Measurements from ENCODE around the gene RFFL. TPM values are rescaled to one million over a fixed set of nuclear protein-coding genes. Genes with fewer than 3 reads are reported as not detected.

RFFL gene
- total RNA-seq, 1 experiment from 2014 or later = 29.2 TPM

DNA sequence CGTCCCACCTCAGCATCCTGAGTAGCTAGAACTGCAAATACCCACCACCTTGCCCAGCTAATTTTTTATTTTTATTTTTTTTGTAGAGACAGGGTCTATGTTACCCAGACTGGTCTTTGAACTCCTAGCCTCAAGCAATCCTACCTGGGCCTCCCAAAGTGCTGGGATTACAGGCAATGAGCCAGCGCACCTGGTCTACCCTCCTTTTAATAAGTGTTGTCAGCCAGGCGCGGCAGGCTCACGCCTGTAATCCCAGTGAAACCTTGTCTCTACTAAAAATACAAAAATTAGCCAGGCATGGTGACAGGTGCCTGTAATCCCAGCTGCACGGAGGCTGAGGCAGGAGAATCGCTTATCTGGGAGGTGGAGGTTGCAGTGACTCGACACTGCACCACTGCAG, 19.3 kb downstream of the RFFL start:
- H3K27me3 Mint-ChIP-seq (ENCODE audit: unreplicated experiment) = no peaks in the 10 kb centered on the region
- no peak overlapping the region for H3K27ac Mint-ChIP-seq (ENCODE audit: unreplicated experiment)
- TF ChIP-seq, protein P1, sequence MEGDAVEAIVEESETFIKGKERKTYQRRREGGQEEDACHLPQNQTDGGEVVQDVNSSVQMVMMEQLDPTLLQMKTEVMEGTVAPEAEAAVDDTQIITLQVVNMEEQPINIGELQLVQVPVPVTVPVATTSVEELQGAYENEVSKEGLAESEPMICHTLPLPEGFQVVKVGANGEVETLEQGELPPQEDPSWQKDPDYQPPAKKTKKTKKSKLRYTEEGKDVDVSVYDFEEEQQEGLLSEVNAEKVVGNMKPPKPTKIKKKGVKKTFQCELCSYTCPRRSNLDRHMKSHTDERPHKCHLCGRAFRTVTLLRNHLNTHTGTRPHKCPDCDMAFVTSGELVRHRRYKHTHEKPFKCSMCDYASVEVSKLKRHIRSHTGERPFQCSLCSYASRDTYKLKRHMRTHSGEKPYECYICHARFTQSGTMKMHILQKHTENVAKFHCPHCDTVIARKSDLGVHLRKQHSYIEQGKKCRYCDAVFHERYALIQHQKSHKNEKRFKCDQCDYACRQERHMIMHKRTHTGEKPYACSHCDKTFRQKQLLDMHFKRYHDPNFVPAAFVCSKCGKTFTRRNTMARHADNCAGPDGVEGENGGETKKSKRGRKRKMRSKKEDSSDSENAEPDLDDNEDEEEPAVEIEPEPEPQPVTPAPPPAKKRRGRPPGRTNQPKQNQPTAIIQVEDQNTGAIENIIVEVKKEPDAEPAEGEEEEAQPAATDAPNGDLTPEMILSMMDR (IDR thresholded peaks at IDR 0.05; ENCODE audit: unreplicated experiment) = no peak
- intact Hi-C loops (cut with micrococcal nuclease; ENCODE audit: unreplicated experiment) = no loop called here
- H3K9me3 Mint-ChIP-seq (ENCODE audit: low read depth, unreplicated experiment) = no peaks in the 10 kb centered on the region
- H3K4me1 Mint-ChIP-seq (ENCODE audit: low read depth, unreplicated experiment) = peaks cover 38% of the 10 kb centered on the region
- no peak overlapping the region for H3K4me3 Mint-ChIP-seq (ENCODE audit: low read depth, unreplicated experiment)
- H3K36me3 Mint-ChIP-seq (ENCODE audit: insufficient read depth, unreplicated experiment) = peaks cover 17% of the 10 kb centered on the region
- DNase-seq = no peak
- CTCF ChIA-PET = interaction anchor here (1.1 kb wide), 1 partner anchor 46 kb away, joined by 3 read pairs; no protein-coding TSS in a partner anchor
- BruUV-seq (replicated peaks) = no TSS peak

DNA sequence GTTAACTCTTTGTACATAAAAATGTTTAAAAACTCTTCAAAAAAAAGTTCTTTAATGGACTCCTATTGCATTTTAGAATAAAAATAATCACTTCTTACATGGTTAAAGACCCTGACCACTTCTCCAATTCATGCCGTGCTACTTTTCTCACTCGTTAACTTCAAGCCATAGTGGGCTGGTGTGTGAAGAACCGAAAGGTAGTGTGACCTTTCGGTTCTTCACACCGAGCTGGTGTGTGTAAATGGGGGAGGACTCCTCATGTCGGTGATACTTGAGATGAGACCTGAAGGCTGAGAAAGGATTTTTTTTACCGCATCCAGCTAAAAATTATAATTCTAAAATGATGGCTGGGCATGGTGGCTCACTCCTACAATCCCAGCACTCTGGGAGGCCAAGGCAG, 22.1 kb downstream of the RFFL start:
- BruUV-seq (replicated peaks) = no TSS peak
- CTCF ChIA-PET = interaction anchor here (0.6 kb wide), 1 partner anchor 767 kb away, joined by 4 read pairs; no protein-coding TSS in a partner anchor
- TF ChIP-seq, protein P1 (IDR thresholded peaks at IDR 0.05; ENCODE audit: unreplicated experiment) = no peak
- Mint-ChIP-seq H3K9me3 (ENCODE audit: low read depth, unreplicated experiment) (no peaks in the 10 kb centered on the region), H3K4me3 (ENCODE audit: low read depth, unreplicated experiment) (no peak overlapping the region), H3K4me1 (ENCODE audit: low read depth, unreplicated experiment) (peaks cover 21% of the 10 kb centered on the region), H3K27me3 (ENCODE audit: unreplicated experiment) (no peaks in the 10 kb centered on the region), H3K27ac (ENCODE audit: unreplicated experiment) (no peak overlapping the region), H3K36me3 (ENCODE audit: insufficient read depth, unreplicated experiment) (peaks cover 8% of the 10 kb centered on the region)
- intact Hi-C loops (cut with micrococcal nuclease; ENCODE audit: unreplicated experiment) = no loop called here
- no peak for DNase-seq

DNA sequence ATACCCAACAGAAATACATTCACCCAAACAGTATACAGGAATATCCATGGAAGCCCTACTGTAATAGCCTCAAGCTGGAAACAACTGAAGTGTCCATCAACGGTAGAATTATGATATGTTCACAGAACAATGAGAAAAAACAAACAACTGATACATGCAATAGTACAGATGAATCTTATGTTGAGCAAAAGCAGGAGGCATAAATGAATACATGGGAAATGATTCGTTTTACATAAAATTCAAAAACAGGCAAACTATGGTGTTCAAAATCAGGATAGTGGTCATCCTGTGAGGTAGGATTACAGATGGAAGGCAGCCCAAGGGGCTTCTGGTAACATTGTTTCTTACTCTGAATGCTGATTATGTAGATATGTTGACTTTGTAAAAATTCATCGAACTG, 25.1 kb downstream of the RFFL start:
- Mint-ChIP-seq H3K27me3 (ENCODE audit: unreplicated experiment) (no peaks in the 10 kb centered on the region), H3K9me3 (ENCODE audit: low read depth, unreplicated experiment) (no peaks in the 10 kb centered on the region), H3K36me3 (ENCODE audit: insufficient read depth, unreplicated experiment) (no peaks in the 10 kb centered on the region), H3K4me3 (ENCODE audit: low read depth, unreplicated experiment) (no peak overlapping the region), H3K27ac (ENCODE audit: unreplicated experiment) (no peak overlapping the region), H3K4me1 (ENCODE audit: low read depth, unreplicated experiment) (peaks cover 6% of the 10 kb centered on the region)
- BruUV-seq (replicated peaks) = no TSS peak
- CTCF ChIA-PET = no interaction called here
- no peak for DNase-seq
- TF ChIP-seq, protein P1 (IDR thresholded peaks at IDR 0.05; ENCODE audit: unreplicated experiment) = no peak
- intact Hi-C loops (cut with micrococcal nuclease; ENCODE audit: unreplicated experiment) = no loop called here

DNA sequence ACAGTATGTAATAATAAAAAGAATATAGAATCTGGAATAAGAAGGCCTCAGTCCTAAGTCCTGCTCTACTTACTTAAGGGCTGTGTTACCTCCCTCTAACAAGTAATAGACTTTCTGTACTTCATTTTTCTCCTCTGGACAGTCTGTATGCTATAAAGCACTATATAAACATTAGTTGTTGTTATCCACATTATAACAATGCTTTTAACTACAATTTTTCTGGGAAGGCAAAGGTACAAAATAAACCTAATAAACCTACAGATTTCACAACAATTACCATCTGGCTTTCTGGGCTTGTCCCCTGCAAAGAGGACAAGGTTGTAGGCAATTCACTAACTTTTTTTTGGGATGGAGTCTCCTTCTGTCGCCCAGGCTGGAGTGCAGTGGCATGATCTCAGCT, 32.7 kb downstream of the RFFL start:
- Mint-ChIP-seq H3K36me3 (ENCODE audit: insufficient read depth, unreplicated experiment) (peaks cover 5% of the 10 kb centered on the region), H3K4me1 (ENCODE audit: low read depth, unreplicated experiment) (peaks cover 30% of the 10 kb centered on the region), H3K27ac (ENCODE audit: unreplicated experiment) (no peak overlapping the region), H3K9me3 (ENCODE audit: low read depth, unreplicated experiment) (no peaks in the 10 kb centered on the region), H3K27me3 (ENCODE audit: unreplicated experiment) (no peaks in the 10 kb centered on the region), H3K4me3 (ENCODE audit: low read depth, unreplicated experiment) (no peak overlapping the region)
- TF ChIP-seq, protein P1 (IDR thresholded peaks at IDR 0.05; ENCODE audit: unreplicated experiment) = no peak
- no peak for DNase-seq
- no TSS peak for BruUV-seq (replicated peaks)
- intact Hi-C loops (cut with micrococcal nuclease; ENCODE audit: unreplicated experiment) = no loop called here
- CTCF ChIA-PET = no interaction called here

Measured in Calu3 (cell line).